Measurements from ENCODE around the gene BTRC.
"Not testable (repeated sequence)": the region's sequence is repeated elsewhere in the genome, so short reads cannot be mapped to it uniquely, and the experiment has no call there.

Gene BTRC

GRCh38 chr10:101385866-101386658, 32.1 kb downstream of the BTRC start:
- Histone ChIP-seq H3K9me3 (ENCODE audit: control insufficient read depth, low read length) (no peaks in the 10 kb centered on the region), H3K4me3 (ENCODE audit: insufficient read depth, low read depth, low read length) (no peak overlapping the region), H3K4me1 (ENCODE audit: control insufficient read depth, insufficient read depth, low read length) (no peaks in the 10 kb centered on the region), H3K27me3 (ENCODE audit: control insufficient read depth, insufficient read depth, low read length, poor library complexity, severe bottlenecking) (no peaks in the 10 kb centered on the region), H3K36me3 (ENCODE audit: control insufficient read depth, insufficient read depth, low read length) (no peaks in the 10 kb centered on the region), H3K27ac (ENCODE audit: insufficient read depth, low read depth, low read length, poor library complexity, severe bottlenecking) (no peak overlapping the region)
- WGBS, 2 experiments = 89 to 93% methylated on average over 1 of the region's 1 CpG

- no peaks in the 10 kb centered on the region for H3K36me3 ChIP-seq (ENCODE audit: control insufficient read depth, insufficient read depth, low read length)
- H3K4me3 ChIP-seq (ENCODE audit: insufficient read depth, low read depth, low read length) = no peak overlapping the region
- no peaks in the 10 kb centered on the region for H3K27me3 ChIP-seq (ENCODE audit: control insufficient read depth, insufficient read depth, low read length, poor library complexity, severe bottlenecking)
- H3K27ac ChIP-seq (ENCODE audit: insufficient read depth, low read depth, low read length, poor library complexity, severe bottlenecking) = no peak overlapping the region
- no peaks in the 10 kb centered on the region for H3K9me3 ChIP-seq (ENCODE audit: control insufficient read depth, low read length)
- 90 to 100% methylated on average over 3 to 4 of the region's 4 CpGs for WGBS, 2 experiments
- no peaks in the 10 kb centered on the region for H3K4me1 ChIP-seq (ENCODE audit: control insufficient read depth, insufficient read depth, low read length)
Measured at GRCh38 chr10:101386659-101387259, 32.8 kb downstream of the BTRC start.

GRCh38 chr10:101388676-101389276, 34.8 kb downstream of the BTRC start:
- Histone ChIP-seq H3K27me3 (ENCODE audit: control insufficient read depth, insufficient read depth, low read length, poor library complexity, severe bottlenecking) (no peaks in the 10 kb centered on the region), H3K4me1 (ENCODE audit: control insufficient read depth, insufficient read depth, low read length) (no peaks in the 10 kb centered on the region), H3K9me3 (ENCODE audit: control insufficient read depth, low read length) (no peaks in the 10 kb centered on the region), H3K27ac (ENCODE audit: insufficient read depth, low read depth, low read length, poor library complexity, severe bottlenecking) (no peak overlapping the region), H3K4me3 (ENCODE audit: insufficient read depth, low read depth, low read length) (no peak overlapping the region), H3K36me3 (ENCODE audit: control insufficient read depth, insufficient read depth, low read length) (no peaks in the 10 kb centered on the region)
- 94 to 100% methylated on average over 2 of the region's 2 CpGs for WGBS, 2 experiments

- H3K4me1 ChIP-seq (ENCODE audit: control insufficient read depth, insufficient read depth, low read length); H3K36me3 ChIP-seq (ENCODE audit: control insufficient read depth, insufficient read depth, low read length); H3K9me3 ChIP-seq (ENCODE audit: control insufficient read depth, low read length); H3K4me3 ChIP-seq (ENCODE audit: insufficient read depth, low read depth, low read length); H3K27ac ChIP-seq (ENCODE audit: insufficient read depth, low read depth, low read length, poor library complexity, severe bottlenecking); H3K27me3 ChIP-seq (ENCODE audit: control insufficient read depth, insufficient read depth, low read length, poor library complexity, severe bottlenecking): not testable (repeated sequence)
- 94 to 98% methylated on average over 2 of the region's 2 CpGs for WGBS, 2 experiments
Measured at GRCh38 chr10:101389532-101389931, 35.6 kb downstream of the BTRC start.

GRCh38 chr10:101389986-101390531, 36.1 kb downstream of the BTRC start:
- Histone ChIP-seq H3K27me3 (ENCODE audit: control insufficient read depth, insufficient read depth, low read length, poor library complexity, severe bottlenecking) (no peaks in the 10 kb centered on the region), H3K4me1 (ENCODE audit: control insufficient read depth, insufficient read depth, low read length) (no peaks in the 10 kb centered on the region), H3K9me3 (ENCODE audit: control insufficient read depth, low read length) (no peaks in the 10 kb centered on the region), H3K27ac (ENCODE audit: insufficient read depth, low read depth, low read length, poor library complexity, severe bottlenecking) (no peak overlapping the region), H3K36me3 (ENCODE audit: control insufficient read depth, insufficient read depth, low read length) (no peaks in the 10 kb centered on the region), H3K4me3 (ENCODE audit: insufficient read depth, low read depth, low read length) (no peak overlapping the region)
- WGBS, 2 experiments = 93 to 96% methylated on average over 9 to 10 of the region's 10 CpGs

GRCh38 chr10:101393378-101393777, 39.4 kb downstream of the BTRC start:
- Histone ChIP-seq H3K27me3 (ENCODE audit: control insufficient read depth, insufficient read depth, low read length, poor library complexity, severe bottlenecking) (no peaks in the 10 kb centered on the region), H3K27ac (ENCODE audit: insufficient read depth, low read depth, low read length, poor library complexity, severe bottlenecking) (no peak overlapping the region), H3K4me3 (ENCODE audit: insufficient read depth, low read depth, low read length) (no peak overlapping the region), H3K36me3 (ENCODE audit: control insufficient read depth, insufficient read depth, low read length) (no peaks in the 10 kb centered on the region), H3K9me3 (ENCODE audit: control insufficient read depth, low read length) (no peaks in the 10 kb centered on the region), H3K4me1 (ENCODE audit: control insufficient read depth, insufficient read depth, low read length) (no peaks in the 10 kb centered on the region)
- WGBS, 2 experiments = 87% methylated on average over 1 to 2 of the region's 2 CpGs

DNA sequence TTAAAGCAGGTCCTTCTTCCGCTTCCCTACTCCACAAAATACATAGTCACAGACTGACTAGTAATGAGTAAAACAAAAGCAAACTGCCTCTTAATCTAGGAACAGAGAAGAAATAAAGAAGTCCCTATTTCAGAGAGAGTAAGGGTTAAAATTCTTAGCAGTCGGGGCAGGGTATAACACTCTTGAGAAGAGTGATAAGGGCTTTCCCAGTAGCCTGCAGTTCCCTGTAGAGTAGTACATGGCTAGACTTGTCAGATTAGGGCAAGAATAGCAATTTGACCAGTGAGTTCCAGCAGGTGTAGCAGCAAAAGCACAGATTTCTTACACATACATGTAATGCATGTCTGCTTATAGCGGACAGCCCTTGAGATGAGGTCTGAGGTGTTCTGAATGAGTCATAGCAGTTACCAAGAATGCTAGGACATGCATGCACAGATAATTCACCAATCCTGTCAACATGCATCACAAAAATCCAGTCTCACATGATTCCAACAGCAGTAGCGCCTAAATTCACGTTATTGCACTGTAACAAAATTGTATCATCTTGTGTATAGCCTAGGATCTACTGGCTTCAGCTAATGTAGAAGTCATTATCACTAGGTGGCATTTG, 40.7 kb downstream of the BTRC start:
- WGBS, 2 experiments = 86 to 94% methylated on average over 4 to 5 of the region's 5 CpGs
- Histone ChIP-seq H3K36me3 (ENCODE audit: control insufficient read depth, insufficient read depth, low read length) (no peaks in the 10 kb centered on the region), H3K27me3 (ENCODE audit: control insufficient read depth, insufficient read depth, low read length, poor library complexity, severe bottlenecking) (no peaks in the 10 kb centered on the region), H3K27ac (ENCODE audit: insufficient read depth, low read depth, low read length, poor library complexity, severe bottlenecking) (no peak overlapping the region), H3K4me3 (ENCODE audit: insufficient read depth, low read depth, low read length) (no peak overlapping the region), H3K4me1 (ENCODE audit: control insufficient read depth, insufficient read depth, low read length) (no peaks in the 10 kb centered on the region), H3K9me3 (ENCODE audit: control insufficient read depth, low read length) (no peaks in the 10 kb centered on the region)

DNA sequence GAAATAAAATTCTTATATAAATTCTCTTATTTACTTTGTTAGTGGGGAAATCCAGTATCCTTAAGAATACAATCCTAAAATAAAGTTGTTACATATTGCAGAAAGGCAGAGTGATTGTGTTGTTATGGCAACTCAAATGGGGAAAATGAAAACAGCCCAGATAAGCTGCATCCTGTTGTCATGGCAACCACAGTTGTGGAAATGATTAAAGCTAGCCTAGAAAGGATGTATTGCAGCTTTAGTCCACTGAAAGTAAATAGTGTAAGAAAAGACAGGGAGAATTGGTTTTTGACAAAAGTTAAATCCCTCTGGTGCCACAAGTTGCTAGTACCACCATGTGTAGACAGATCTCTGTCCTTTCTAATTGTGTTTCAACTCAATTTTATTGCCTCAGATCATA, 43.2 kb downstream of the BTRC start:
- H3K27ac ChIP-seq (ENCODE audit: insufficient read depth, low read depth, low read length, poor library complexity, severe bottlenecking) = no peak overlapping the region
- no peaks in the 10 kb centered on the region for H3K36me3 ChIP-seq (ENCODE audit: control insufficient read depth, insufficient read depth, low read length)
- no peak overlapping the region for H3K4me3 ChIP-seq (ENCODE audit: insufficient read depth, low read depth, low read length)
- no peaks in the 10 kb centered on the region for H3K27me3 ChIP-seq (ENCODE audit: control insufficient read depth, insufficient read depth, low read length, poor library complexity, severe bottlenecking)
- no peaks in the 10 kb centered on the region for H3K9me3 ChIP-seq (ENCODE audit: control insufficient read depth, low read length)
- H3K4me1 ChIP-seq (ENCODE audit: control insufficient read depth, insufficient read depth, low read length) = no peaks in the 10 kb centered on the region

GRCh38 chr10:101400585-101400984, 46.6 kb downstream of the BTRC start:
- Histone ChIP-seq H3K4me1 (ENCODE audit: control insufficient read depth, insufficient read depth, low read length) (no peaks in the 10 kb centered on the region), H3K27ac (ENCODE audit: insufficient read depth, low read depth, low read length, poor library complexity, severe bottlenecking) (no peak overlapping the region), H3K36me3 (ENCODE audit: control insufficient read depth, insufficient read depth, low read length) (no peaks in the 10 kb centered on the region), H3K4me3 (ENCODE audit: insufficient read depth, low read depth, low read length) (no peak overlapping the region), H3K27me3 (ENCODE audit: control insufficient read depth, insufficient read depth, low read length, poor library complexity, severe bottlenecking) (no peaks in the 10 kb centered on the region), H3K9me3 (ENCODE audit: control insufficient read depth, low read length) (no peaks in the 10 kb centered on the region)
- WGBS, 2 experiments = 94 to 99% methylated on average over 2 to 3 of the region's 3 CpGs

DNA sequence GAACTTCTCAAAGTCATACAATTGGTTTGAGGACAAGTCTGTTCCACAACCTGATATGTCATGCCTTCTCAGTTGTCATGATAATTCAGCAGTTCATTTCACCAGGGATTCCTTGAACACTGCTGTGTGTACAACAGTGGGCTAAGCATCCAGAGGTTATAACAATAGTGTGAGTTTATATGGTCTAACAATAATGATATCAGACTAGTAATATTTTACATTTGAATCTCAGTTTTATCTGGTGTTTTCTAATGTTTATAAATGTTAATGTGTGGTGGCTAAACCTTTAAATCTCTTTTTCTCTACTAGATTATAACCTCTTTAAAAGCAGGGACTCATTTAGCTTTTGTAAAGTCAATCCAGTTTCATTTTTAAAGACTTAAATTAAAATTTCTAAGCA, 48.7 kb downstream of the BTRC start:
- Histone ChIP-seq H3K27ac (ENCODE audit: insufficient read depth, low read depth, low read length, poor library complexity, severe bottlenecking) (no peak overlapping the region), H3K36me3 (ENCODE audit: control insufficient read depth, insufficient read depth, low read length) (no peaks in the 10 kb centered on the region), H3K4me3 (ENCODE audit: insufficient read depth, low read depth, low read length) (no peak overlapping the region), H3K27me3 (ENCODE audit: control insufficient read depth, insufficient read depth, low read length, poor library complexity, severe bottlenecking) (no peaks in the 10 kb centered on the region), H3K9me3 (ENCODE audit: control insufficient read depth, low read length) (no peaks in the 10 kb centered on the region), H3K4me1 (ENCODE audit: control insufficient read depth, insufficient read depth, low read length) (no peaks in the 10 kb centered on the region)
